ENCODE measurements around the gene ANKLE2. TPM values are rescaled to one million over a fixed set of nuclear protein-coding genes. Genes with fewer than 3 reads are reported as not detected.

Gene ANKLE2
- total RNA-seq, 2 donors from 2014 or later, result 31.1 to 82.4 TPM

- Histone ChIP-seq H3K36me3 (peaks cover 9 to 41% of the 10 kb centered on the region in 2 donors), H3K27ac (no peak overlapping the region), H3K4me3 (no peak overlapping the region), H3K9me3 (no peaks in the 10 kb centered on the region), H3K27me3 (replicated peaks; ENCODE audit: insufficient read depth) (no peaks in the 10 kb centered on the region), H3K4me1 (replicated peaks) (no peaks in the 10 kb centered on the region)
- TF ChIP-seq POLR2AphosphoS5 (IDR thresholded peaks at IDR 0.05), result no peak
- TF ChIP-seq CTCF (IDR thresholded peaks at IDR 0.05), result no peak
- no peak for TF ChIP-seq POLR2A (IDR thresholded peaks at IDR 0.05)
- 86% methylated on average over 30 of the region's 30 CpGs for WGBS
- intact Hi-C loops (cut with DNase I), result no loop called here
- DNase-seq (ENCODE audit: low spot score), result no peak
These were observed 38.4 kb downstream of the ANKLE2 start for GRCh38 chr12:132723015-132723763.

- intact Hi-C loops (cut with DNase I), result no loop called here
- DNase-seq (ENCODE audit: low spot score), result no peak
These were observed 40.9 kb downstream of the ANKLE2 start for GRCh38 chr12:132720606-132721345.

GRCh38 chr12:132719954-132720324, 41.7 kb downstream of the ANKLE2 start:
- TF ChIP-seq POLR2AphosphoS5 (IDR thresholded peaks at IDR 0.05) (no peak), CTCF (IDR thresholded peaks at IDR 0.05) (no peak), POLR2A (IDR thresholded peaks at IDR 0.05) (no peak)
- peaks cover 5 to 35% of the 10 kb centered on the region in 2 donors for H3K36me3 ChIP-seq
- DNase-seq (ENCODE audit: low spot score), result no peak
- WGBS, result 93% methylated on average over 12 of the region's 12 CpGs
- intact Hi-C loops (cut with DNase I), result no loop called here
- no peaks in the 10 kb centered on the region for H3K9me3 ChIP-seq
- H3K27ac ChIP-seq, result no peak overlapping the region
- no peaks in the 10 kb centered on the region for H3K4me1 ChIP-seq (replicated peaks)
- no peak overlapping the region for H3K4me3 ChIP-seq
- no peaks in the 10 kb centered on the region for H3K27me3 ChIP-seq (replicated peaks; ENCODE audit: insufficient read depth)

More at GRCh38 chr12:132720606-132721345, 40.9 kb downstream of the ANKLE2 start:
- Histone ChIP-seq H3K36me3 (peaks cover 5 to 37% of the 10 kb centered on the region in 2 donors), H3K4me3 (no peak overlapping the region), H3K27me3 (replicated peaks; ENCODE audit: insufficient read depth) (no peaks in the 10 kb centered on the region), H3K4me1 (replicated peaks) (no peaks in the 10 kb centered on the region), H3K9me3 (no peaks in the 10 kb centered on the region), H3K27ac (no peak overlapping the region)
- TF ChIP-seq POLR2A (IDR thresholded peaks at IDR 0.05) (no peak), CTCF (IDR thresholded peaks at IDR 0.05) (no peak), POLR2AphosphoS5 (IDR thresholded peaks at IDR 0.05) (no peak)
- WGBS, result 95% methylated on average over 25 of the region's 25 CpGs

GRCh38 chr12:132719141-132719953, 42.3 kb downstream of the ANKLE2 start:
- 91% methylated on average over 31 of the region's 31 CpGs for WGBS
- intact Hi-C loops (cut with DNase I), result no loop called here
- Histone ChIP-seq H3K27ac (no peak overlapping the region), H3K4me1 (replicated peaks) (no peaks in the 10 kb centered on the region), H3K9me3 (no peaks in the 10 kb centered on the region), H3K27me3 (replicated peaks; ENCODE audit: insufficient read depth) (no peaks in the 10 kb centered on the region), H3K36me3 (peaks cover 5 to 29% of the 10 kb centered on the region in 2 donors), H3K4me3 (no peak overlapping the region)
- TF ChIP-seq POLR2AphosphoS5 (IDR thresholded peaks at IDR 0.05), result no peak
- no peak for TF ChIP-seq POLR2A (IDR thresholded peaks at IDR 0.05)
- TF ChIP-seq CTCF (IDR thresholded peaks at IDR 0.05), result no peak
- DNase-seq (ENCODE audit: low spot score), result no peak
